IPS-20b (cell line): ENCODE results near the gene MORN5.

Source experiments
- H3K27ac ChIP-seq: one replicate; pipeline ENCODE4 v1.5.1; 2013; ENCODE audit warnings: low read length
- H3K27me3 ChIP-seq: 2 replicates; pipeline ENCODE4 v1.6.1; 2013; ENCODE audit warnings: mild to moderate bottlenecking, low read length, inconsistent platforms; ENCODE audit not compliant: insufficient read depth
- H3K36me3 ChIP-seq: 2 replicates; pipeline ENCODE4 v1.6.1; 2013; ENCODE audit warnings: low read depth, mild to moderate bottlenecking, inconsistent platforms, low read length, moderate library complexity; ENCODE audit not compliant: insufficient read depth
- H3K4me1 ChIP-seq: 2 replicates; pipeline ENCODE4 v1.6.1; 2013; ENCODE audit warnings: mild to moderate bottlenecking, control low read depth, inconsistent platforms, low read length, moderate library complexity; ENCODE audit not compliant: insufficient read depth
- H3K4me3 ChIP-seq: 2 replicates; pipeline ENCODE4 v1.5.1; 2013; ENCODE audit warnings: mild to moderate bottlenecking, low read length, inconsistent platforms
- H3K9ac ChIP-seq: 2 replicates; pipeline ENCODE4 v1.6.1; 2013; ENCODE audit warnings: low read depth, mild to moderate bottlenecking, inconsistent platforms, low read length, moderate library complexity
- H3K9me3 ChIP-seq: 2 replicates; pipeline ENCODE4 v1.6.1; 2013; ENCODE audit warnings: mild to moderate bottlenecking, low read depth, low read length, inconsistent platforms; ENCODE audit not compliant: insufficient read depth

The MORN5 gene

DNA sequence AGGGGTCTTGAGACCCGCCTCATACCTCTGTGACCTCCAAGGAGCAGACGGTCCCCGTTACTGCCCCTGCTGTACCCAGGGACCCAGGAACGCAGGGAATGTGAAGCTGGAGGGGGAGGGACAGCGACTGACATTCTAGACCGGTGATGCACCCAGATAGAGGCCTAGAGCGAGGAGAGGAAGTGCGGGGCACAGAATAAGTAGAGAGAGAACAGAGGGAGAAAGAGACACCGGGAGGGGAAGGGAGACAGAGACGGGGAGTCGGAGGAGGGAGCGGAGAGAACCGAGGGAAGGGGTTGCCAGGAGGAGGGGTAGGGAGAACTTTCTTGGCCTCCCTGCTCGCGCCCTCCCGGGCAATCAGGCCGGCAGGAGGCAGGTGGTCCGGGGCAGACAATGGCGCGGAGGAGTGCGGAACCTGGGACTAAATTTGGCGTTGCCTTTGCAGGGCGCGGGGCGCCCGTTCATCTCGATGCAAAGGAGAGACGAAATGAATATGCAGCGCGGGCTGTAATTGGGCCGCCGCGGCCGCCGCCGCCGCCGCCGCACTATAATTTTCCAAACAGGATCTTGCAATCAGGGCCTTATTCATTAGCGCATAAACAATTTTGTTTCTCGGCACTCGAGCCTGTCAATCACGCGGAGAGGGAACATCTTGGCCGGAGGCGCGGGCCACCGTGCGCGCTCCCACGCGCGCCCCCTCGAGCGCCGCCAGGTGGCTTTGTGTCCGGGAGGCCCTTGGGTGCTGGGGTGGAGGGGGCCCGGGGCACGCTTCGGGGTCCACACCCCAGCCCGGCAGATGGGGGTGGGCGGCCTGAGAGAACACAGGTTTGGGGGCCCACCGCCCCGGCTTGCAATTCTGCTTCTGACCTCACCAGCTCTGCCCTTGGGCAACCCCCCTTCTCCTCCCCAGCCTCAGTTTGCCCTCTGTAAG is 33.1 kb upstream of the MORN5 start:
- Histone ChIP-seq H3K36me3 (no peaks in the 10 kb centered on the region), H3K27ac (no peak overlapping the region), H3K9ac (peak overlapping the region; percentile 56; the same call in 1 of the 2 replicates), H3K4me1 (peaks cover 4% of the 10 kb centered on the region), H3K4me3 (peak overlapping the region; percentile 76), H3K27me3 (peaks cover 59% of the 10 kb centered on the region), H3K9me3 (no peaks in the 10 kb centered on the region)

DNA sequence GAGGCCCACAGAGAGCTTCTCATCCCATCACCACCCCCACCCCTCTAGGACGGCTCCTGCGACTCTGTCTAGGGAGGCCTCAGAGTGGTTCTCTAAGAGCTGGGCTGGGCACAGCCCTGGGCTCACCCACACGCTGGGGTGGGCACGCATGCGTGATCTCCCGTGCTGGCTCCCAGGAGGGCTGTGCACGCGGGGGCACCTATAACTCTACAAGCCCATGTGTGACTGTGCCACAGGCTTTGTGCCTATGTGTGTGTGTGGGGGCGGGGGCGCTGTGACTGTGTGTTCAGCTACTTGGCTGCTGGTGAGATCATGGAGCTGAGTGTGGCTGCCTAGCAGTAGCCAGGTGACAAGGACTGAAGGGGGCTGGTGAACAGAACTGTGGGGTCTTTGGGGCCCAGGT is 32.3 kb upstream of the MORN5 start:
- H3K4me1 ChIP-seq, result peaks cover 11% of the 10 kb centered on the region
- H3K9me3 ChIP-seq, result no peaks in the 10 kb centered on the region
- H3K36me3 ChIP-seq, result no peaks in the 10 kb centered on the region
- no peak overlapping the region for H3K4me3 ChIP-seq
- H3K27me3 ChIP-seq, result peaks cover 66% of the 10 kb centered on the region
- no peak overlapping the region for H3K9ac ChIP-seq
- H3K27ac ChIP-seq, result no peak overlapping the region

DNA sequence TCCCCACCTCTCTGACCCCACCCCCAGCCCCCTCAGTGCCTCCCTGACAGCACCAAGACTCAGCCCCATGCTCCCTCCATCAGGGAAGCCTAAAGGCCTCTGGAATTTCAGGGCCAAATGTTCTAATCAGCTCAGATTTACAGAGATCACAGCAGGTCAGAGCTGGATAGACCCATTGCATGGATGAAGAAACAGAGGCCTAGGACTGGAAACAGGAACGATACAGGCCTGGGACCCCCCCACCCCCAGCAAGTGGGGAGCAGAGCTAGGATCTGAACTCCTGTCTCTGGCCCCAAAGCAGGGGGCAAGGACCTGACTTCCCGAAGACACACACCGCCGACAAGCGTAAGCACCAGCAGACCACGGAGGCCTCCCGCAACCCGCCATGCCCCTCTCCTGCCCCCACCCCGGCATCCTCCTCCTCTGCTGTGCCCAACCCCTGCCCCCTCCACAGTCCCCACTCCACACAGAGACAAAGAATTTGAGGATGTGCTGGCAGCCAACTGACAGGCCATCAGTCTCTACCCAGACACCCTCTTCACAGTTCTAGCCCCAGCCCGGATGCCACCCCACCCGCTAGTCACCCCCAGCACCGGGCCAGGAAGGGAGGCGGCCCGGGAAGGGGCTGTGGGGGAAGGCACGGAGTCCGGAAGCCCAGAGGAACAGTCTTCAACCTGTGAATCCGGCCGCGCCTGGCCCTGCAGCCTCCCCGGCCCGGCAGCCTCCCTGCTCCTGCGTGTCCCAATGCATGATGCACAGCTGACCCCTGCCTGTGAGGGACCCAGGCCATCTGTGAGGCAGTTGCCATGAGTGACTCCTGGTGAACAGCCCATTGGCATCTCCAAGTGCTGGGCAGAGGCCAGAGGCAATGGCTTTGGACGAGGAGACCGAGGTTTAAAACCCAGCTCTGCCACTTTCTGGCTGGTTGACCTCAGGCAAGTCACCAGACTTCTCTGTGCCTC is 31.4 kb upstream of the MORN5 start:
- H3K4me3 ChIP-seq, result no peak overlapping the region
- H3K27ac ChIP-seq, result no peak overlapping the region
- H3K4me1 ChIP-seq, result peaks cover 11% of the 10 kb centered on the region
- no peaks in the 10 kb centered on the region for H3K9me3 ChIP-seq
- H3K36me3 ChIP-seq, result no peaks in the 10 kb centered on the region
- H3K9ac ChIP-seq, result no peak overlapping the region
- peaks cover 75% of the 10 kb centered on the region for H3K27me3 ChIP-seq

DNA sequence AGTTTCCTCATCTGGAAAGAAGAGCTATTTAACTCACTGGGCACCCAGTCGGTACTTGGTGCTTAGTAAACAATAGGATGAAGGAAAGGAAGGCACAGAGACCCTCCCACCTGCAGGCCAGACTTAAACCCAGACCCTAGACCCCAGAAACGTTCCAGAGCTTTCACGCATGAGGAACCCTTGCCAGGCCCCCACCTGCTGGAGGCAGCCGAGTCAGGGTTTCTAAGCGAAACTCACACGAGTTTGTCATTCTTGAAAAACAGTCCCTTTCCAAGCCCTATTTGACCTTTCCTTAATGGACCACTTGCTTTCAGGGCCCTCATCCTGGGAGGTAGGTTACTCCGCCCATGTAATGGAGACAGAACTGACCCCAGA is 30.8 kb upstream of the MORN5 start:
- Histone ChIP-seq H3K27me3 (peaks cover 82% of the 10 kb centered on the region), H3K9me3 (no peaks in the 10 kb centered on the region), H3K4me1 (peaks cover 11% of the 10 kb centered on the region), H3K27ac (no peak overlapping the region), H3K36me3 (no peaks in the 10 kb centered on the region), H3K9ac (no peak overlapping the region), H3K4me3 (no peak overlapping the region)

DNA sequence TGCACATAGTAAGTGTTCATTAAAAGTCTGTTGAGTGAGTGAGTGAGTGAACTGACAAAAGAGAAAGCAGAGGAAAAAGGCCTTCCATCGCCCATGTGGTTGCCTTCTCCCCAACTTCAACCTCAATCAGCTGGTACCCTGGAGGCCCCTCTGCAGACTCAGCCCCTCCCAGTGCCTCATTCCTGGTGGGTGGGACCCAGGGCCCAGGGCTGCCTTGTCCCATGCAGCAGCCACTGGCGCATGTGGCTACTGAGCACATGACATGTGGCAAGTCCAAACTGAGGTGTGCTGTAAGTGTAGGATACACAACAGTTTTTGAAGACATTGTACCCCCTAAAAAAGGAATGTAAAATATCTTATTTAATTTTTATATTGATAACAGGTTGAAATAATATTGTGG is 29.7 kb upstream of the MORN5 start:
- H3K27me3 ChIP-seq, result peaks cover 78% of the 10 kb centered on the region

DNA sequence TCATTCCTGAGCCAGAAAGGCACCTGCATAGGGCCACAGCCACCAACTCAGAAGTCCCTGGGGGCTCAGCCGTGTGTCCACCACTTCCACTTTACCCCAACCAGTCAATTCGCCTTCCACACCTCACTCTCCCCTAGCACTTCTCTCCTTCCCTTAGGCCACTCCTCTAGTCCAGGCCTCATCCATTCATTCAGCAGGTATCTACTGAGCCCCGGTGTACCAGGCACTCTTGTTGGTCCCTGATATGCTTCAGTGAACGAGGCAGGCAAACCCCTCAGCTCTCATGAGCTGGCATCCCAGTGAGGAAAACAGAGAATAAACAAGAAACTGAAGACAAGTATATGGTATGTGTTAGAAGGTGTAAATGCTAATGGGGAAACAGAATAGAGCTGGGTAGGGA is 28.9 kb upstream of the MORN5 start:
- no peaks in the 10 kb centered on the region for H3K9me3 ChIP-seq
- H3K27me3 ChIP-seq, result peaks cover 70% of the 10 kb centered on the region
- H3K4me3 ChIP-seq, result no peak overlapping the region
- H3K36me3 ChIP-seq, result no peaks in the 10 kb centered on the region
- peaks cover 15% of the 10 kb centered on the region for H3K4me1 ChIP-seq
- H3K9ac ChIP-seq, result no peak overlapping the region
- no peak overlapping the region for H3K27ac ChIP-seq

More for the DNA sequence above, 29.7 kb upstream of the MORN5 start:
- no peak overlapping the region for H3K27ac ChIP-seq
- no peak overlapping the region for H3K4me3 ChIP-seq
- H3K9ac ChIP-seq, result no peak overlapping the region
- H3K36me3 ChIP-seq, result no peaks in the 10 kb centered on the region
- no peaks in the 10 kb centered on the region for H3K9me3 ChIP-seq
- H3K4me1 ChIP-seq, result peaks cover 15% of the 10 kb centered on the region

DNA sequence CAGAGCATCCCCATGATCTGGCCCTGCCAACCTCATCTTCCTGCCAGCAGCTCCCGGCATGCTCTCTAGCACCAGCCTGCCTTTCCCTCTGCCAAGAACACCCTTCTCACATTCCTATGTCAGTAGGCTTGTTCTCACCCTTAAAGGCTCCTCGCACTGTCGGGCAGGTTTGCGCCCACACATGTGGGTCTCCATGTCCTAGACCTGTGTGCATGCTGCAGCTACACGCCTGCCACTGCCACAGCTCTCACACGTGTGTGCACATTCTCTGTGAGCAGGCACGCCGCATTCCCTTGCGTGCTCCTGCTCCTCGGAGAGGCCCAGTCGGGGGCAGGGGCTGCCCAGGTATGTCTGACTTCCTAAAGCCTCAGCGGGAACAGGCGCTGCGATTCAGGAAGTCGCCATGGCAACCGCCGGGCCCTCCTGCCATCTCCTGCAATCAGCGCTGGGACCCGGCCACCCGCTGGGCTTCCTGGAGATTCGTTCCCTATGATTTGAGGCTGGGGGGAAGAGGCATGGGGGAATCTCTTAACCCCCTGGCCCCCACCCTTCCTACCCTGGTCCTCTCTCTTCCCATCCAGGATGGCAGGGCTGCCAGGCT is 28.2 kb upstream of the MORN5 start:
- Histone ChIP-seq H3K4me1 (peaks cover 15% of the 10 kb centered on the region), H3K27ac (no peak overlapping the region), H3K36me3 (no peaks in the 10 kb centered on the region), H3K27me3 (peaks cover 64% of the 10 kb centered on the region), H3K9ac (no peak overlapping the region), H3K4me3 (peak overlapping the region; percentile 32; the same call in 1 of the 2 replicates), H3K9me3 (no peaks in the 10 kb centered on the region)

DNA sequence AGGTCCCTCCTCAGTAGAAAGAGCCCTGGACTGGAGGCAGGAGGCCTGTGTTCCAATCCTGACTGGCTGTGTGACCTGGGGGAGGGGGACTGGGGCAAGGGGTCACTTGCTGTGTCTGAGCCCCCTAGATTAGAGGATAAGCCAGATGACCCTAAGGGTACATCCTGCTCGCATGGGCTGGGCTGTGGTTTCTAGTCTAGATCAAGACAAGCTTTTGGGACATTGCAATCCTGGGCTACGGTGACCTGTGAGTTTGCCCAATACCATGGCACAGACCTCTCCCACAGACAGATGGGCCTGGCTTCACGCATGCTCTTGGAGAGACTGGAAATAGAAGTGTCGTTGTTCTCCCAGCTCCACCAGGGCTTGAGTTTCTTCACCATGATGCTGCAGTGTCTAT is 27.2 kb upstream of the MORN5 start:
- no peak overlapping the region for H3K4me3 ChIP-seq
- H3K27me3 ChIP-seq, result peaks cover 53% of the 10 kb centered on the region
- H3K9me3 ChIP-seq, result no peaks in the 10 kb centered on the region
- H3K36me3 ChIP-seq, result no peaks in the 10 kb centered on the region
- peaks cover 15% of the 10 kb centered on the region for H3K4me1 ChIP-seq
- no peak overlapping the region for H3K9ac ChIP-seq
- no peak overlapping the region for H3K27ac ChIP-seq

DNA sequence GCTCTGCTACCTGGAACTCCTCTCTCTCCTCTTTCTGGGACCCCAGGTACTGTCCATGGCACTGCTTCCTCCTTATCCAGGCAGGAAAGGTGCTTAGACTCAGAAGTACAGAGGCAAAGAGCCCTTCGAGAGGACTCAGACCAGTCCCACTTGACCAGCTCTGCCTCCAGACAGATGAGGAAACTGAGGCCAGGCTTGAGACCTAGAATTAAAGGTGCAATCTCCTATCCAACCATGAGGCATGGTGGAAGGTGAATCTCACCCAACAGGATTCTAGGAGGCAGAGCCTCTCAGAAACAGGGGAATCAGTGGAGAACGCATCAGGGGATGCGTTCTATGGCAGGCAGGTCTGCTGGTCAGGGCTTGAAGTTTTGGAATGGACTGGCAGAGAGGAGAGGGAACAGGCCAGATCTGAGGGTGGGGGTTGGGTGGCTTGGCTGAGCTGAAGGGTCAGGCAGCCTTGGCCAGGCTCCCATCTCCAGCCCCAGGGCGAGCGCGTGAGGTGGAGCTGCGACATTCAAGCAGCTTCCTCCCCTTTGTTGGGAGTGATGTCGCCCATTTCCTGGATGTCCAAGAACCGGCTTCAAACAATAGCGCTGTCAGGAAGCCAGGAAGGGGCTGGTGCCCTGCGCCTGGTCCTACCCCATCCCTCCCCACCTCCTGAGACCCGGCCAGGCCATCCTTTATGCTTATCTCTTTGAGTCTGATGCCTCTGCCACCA is 26.3 kb upstream of the MORN5 start:
- no peak overlapping the region for H3K9ac ChIP-seq
- no peak overlapping the region for H3K27ac ChIP-seq
- H3K27me3 ChIP-seq, result peaks cover 46% of the 10 kb centered on the region
- H3K36me3 ChIP-seq, result no peaks in the 10 kb centered on the region
- no peaks in the 10 kb centered on the region for H3K9me3 ChIP-seq
- peaks cover 15% of the 10 kb centered on the region for H3K4me1 ChIP-seq
- H3K4me3 ChIP-seq, result no peak overlapping the region

DNA sequence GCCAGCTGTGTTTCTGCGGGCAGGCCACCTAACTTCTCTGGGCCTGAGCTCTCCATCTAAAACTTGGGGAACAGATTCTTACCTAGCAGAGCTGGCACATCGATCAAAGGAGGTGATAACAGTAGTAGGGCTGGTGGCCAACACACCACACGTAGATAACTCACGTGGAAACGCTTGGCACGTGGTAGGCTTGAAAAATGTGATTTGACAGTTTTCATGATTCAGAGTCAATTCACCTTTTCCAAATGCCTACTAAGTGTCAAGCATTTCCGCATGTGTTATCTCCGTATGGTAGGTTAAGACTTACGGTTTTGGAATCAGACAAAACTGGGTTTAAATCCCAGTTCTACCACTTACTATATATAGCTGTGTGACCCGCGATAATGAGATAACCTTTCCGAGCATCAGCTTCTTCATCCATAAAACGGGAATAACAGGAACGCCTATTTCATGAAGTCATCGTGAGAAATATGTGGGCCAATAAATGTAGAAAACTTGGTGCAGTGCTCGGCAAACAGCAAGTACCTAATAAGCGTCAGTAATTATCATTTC is 25.6 kb upstream of the MORN5 start:
- H3K4me1 ChIP-seq, result peaks cover 15% of the 10 kb centered on the region
- peaks cover 41% of the 10 kb centered on the region for H3K27me3 ChIP-seq
- no peaks in the 10 kb centered on the region for H3K36me3 ChIP-seq
- no peak overlapping the region for H3K27ac ChIP-seq
- no peaks in the 10 kb centered on the region for H3K9me3 ChIP-seq
- no peak overlapping the region for H3K9ac ChIP-seq
- no peak overlapping the region for H3K4me3 ChIP-seq
